GM18498 (cell line): Measurements from ENCODE around the gene CGNL1.
A peak's percentile ranks its signal among the peaks of the same experiment; 100 is the strongest.

Experiments
- ATAC-seq: cut with Tn5 transposase; IDR thresholded peaks from one replicate; pipeline ENCODE4 v1.9.1; 2021; ENCODE audit warnings: mild to moderate bottlenecking, moderate library complexity; ENCODE audit not compliant: unreplicated experiment

CGNL1 gene, protein sequence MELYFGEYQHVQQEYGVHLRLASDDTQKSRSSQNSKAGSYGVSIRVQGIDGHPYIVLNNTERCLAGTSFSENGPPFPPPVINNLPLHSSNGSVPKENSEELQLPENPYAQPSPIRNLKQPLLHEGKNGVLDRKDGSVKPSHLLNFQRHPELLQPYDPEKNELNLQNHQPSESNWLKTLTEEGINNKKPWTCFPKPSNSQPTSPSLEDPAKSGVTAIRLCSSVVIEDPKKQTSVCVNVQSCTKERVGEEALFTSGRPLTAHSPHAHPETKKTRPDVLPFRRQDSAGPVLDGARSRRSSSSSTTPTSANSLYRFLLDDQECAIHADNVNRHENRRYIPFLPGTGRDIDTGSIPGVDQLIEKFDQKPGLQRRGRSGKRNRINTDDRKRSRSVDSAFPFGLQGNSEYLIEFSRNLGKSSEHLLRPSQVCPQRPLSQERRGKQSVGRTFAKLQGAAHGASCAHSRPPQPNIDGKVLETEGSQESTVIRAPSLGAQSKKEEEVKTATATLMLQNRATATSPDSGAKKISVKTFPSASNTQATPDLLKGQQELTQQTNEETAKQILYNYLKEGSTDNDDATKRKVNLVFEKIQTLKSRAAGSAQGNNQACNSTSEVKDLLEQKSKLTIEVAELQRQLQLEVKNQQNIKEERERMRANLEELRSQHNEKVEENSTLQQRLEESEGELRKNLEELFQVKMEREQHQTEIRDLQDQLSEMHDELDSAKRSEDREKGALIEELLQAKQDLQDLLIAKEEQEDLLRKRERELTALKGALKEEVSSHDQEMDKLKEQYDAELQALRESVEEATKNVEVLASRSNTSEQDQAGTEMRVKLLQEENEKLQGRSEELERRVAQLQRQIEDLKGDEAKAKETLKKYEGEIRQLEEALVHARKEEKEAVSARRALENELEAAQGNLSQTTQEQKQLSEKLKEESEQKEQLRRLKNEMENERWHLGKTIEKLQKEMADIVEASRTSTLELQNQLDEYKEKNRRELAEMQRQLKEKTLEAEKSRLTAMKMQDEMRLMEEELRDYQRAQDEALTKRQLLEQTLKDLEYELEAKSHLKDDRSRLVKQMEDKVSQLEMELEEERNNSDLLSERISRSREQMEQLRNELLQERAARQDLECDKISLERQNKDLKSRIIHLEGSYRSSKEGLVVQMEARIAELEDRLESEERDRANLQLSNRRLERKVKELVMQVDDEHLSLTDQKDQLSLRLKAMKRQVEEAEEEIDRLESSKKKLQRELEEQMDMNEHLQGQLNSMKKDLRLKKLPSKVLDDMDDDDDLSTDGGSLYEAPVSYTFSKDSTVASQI

DNA sequence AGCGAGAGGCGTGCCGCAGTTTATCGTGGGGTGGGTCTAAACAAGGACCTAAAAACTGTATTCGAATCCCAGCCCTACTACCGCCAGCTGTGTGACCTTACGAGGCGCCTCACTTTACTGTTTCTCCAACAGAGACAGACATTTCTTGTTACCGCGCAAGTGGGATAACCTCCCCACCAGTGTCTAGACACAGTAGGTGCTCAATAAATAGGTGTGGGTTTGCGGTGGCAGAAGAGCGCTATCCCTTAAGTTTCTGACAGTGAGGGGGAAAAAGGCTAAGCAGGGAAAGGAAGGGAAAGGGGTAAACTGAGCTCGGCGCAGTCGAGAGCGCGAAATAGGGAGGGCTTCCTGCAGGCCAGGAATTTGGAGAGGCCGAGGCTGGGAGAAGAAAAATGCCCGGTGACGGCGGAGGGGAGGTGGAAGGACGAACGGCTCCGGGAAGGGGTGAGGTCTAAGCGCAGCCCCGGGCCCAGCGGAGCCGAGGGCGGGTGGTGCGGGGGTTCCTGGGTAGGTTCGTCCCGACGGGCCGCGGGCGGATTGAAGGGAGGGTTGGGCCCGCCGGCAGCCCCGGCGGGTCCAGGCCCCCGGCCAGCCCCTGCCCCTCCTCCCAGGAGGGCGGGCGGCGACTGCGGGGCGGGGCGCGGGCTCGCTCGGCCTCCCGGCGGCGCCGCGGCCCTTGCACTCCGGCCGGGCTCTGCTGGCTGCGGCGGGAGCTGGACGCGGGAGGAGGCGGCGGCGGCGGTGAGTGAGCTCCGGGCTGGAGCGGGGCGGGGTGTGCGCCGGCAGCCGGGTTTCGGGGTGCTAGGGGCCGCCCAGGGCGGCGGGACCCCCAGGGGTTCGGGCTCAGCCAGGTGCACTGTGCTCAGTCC is at the start of gene CGNL1:
Gene CGNL1, plus strand, starts transcription at position 679 of the 869 bp plus-strand sequence. CDS start 61,495 bp downstream, outside the sequence.
- no peak for ATAC-seq

DNA sequence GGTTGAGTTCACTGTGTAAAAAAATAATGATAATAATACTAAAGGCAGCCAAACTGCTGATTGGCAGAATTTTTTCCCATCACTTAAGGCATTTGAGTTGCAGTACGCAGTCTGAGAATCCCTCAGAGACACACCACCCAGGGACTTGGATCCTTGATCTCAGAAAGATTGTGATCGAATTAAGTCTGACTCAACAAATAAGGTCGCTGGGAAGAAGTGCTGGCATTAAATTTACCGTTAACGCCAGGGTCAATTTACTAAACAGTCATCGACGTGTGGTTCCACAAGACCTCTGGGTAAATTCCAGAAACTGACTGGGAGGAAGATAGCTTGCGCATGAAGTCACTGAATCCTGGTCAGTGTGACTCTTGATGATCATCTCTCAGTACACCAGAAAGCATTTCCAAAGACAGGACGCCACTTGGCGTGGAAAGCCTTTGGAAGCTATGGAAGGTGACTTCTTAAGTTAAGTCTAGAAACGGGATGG is 48.3 kb upstream of the CGNL1 start:
- no peak for ATAC-seq

DNA sequence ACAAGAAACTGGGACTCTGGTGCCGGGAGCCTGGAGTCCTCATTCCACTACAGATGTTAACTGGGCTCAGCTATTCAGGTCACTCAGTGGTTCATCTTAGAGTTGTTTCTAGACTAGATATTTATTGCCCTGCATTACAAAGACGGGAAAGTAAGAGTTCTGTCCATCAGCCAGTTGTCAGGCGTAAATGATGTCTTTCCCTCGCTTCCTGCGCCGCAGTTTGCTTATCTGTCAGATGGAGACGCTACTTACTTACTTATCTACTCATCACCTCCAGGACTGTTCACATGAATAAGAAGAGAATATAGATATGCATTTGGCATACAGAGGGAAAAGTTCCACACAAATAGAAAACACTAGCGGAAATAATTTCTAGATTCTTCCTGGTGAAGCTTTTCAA is 47.8 kb upstream of the CGNL1 start:
- no peak for ATAC-seq

DNA sequence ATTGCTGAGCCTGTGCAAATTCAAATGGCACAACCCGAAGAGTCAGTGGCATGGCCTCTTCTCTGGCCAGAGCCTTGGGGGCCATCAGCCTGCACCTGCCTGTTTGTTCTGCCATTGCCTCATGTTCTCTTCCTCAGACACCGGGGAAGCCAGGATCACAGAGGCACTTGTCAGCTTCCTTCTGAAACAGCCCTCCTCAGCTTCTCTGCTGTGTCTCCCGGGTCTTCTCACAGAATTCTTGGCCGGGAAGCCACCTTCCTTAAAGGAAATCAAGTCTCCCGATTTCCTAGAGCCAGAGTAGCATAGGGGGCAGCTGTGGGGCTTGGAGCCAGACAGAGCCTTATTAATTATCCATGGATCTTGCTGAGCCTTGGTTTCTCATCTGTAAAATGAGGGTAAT is 47.4 kb upstream of the CGNL1 start:
- ATAC-seq = no peak

DNA sequence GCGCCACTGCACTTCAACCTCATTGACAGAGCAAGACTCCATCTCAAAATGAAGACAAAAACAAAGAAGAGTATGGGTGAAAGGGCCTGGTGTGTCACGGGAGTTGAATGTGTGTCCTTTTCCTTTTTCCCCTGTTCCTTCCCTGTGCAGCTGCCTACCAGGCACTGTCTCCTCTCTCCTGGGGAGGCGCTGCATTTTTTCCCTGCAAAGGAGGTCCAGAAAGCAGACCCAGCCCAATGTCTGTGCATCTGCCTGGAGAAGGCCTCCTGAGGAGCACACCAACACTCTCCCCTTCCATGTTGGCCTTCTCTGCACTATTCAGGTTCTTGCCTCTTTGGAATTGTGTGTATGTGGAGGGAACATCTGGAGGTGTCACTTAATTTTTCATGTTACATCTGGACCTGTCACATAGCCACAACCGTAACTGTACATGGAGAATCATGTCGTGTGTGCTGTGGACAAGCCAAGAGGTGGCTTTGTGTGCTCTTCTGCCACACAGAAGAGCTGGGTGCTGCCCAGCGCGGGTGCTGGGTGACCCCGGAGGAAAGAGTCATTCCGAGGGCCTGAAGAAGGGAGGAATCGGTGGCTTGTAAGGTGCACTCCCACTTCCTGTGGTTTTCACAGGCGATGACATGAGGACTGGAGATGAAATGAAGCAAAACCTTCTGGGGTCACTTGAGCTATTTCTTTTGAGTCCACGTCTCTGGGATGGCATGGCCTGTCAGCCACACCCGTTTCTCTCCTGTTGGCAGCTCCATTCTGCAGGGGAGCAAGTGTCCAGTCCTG is 46.5 kb upstream of the CGNL1 start:
- no peak for ATAC-seq

DNA sequence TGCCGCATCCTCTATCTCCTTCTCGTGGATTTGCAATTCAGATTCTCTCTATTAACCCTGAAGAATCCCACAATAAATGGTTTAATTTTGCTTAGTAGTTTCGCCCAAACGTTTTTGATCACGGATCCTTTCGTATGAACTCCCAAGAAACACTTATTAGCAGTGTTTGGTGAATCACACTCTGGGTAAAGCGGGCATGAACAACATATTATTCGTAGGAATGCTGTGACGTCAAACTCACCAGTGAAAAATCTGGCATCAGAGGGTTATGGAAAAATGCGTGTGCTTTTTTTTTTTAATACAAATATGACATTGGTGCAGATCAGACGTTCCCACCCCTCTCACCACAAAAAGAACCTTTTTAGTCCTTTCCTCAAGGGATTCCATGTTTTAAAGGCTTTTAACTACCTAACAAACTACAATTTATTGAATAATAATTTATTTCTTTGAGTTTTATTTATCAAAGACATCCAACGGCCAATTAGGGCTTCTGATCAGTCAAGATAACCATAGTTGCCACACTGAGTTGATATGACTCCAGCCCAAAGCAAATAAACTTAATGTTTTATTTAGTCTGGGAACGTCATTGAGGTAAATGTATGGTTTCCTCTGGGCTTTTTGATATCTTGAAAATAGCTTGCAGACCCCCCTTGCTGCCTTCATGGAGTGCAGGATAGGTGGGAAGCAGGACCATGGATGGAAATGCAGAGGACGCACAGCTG is 45.5 kb upstream of the CGNL1 start:
- no peak for ATAC-seq

DNA sequence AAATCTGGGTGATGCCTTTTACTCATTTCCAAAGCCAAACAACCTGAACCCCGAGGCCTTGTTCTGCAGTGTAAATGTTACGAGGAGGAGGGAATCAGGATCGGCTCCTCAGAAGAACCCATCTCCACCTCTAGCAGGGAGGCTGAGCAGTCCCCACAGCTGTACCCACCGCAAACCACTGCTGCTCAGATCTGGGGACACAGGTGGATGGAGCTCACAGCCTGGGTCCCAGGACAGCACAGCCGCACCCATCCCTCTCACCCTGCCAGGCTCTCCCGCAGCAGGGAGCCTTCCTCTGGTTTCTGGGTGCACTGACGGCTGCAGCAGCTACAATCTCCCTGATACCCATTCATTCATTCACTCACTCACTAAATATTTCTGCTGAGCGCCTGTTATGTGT is 44.0 kb upstream of the CGNL1 start:
- ATAC-seq = no peak

DNA sequence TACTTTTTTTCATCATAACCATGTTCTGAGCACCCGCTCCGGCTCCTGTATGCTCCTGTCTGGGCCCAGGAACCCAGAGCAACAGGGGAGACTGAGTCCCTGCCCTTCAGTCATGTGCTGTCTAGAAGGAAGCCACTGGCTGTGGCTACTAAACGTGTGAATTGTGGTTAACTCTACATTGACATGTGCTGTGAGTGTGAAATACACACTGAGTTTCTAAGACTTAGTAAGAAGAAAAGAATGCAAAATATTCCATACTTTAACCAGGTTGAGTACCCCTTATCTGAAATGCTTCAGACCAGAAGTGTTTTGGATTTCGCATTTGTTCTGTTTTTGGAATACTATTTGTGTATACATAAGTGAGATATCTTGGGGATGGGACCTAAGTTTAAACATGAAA is 42.8 kb upstream of the CGNL1 start:
- ATAC-seq = no peak

DNA sequence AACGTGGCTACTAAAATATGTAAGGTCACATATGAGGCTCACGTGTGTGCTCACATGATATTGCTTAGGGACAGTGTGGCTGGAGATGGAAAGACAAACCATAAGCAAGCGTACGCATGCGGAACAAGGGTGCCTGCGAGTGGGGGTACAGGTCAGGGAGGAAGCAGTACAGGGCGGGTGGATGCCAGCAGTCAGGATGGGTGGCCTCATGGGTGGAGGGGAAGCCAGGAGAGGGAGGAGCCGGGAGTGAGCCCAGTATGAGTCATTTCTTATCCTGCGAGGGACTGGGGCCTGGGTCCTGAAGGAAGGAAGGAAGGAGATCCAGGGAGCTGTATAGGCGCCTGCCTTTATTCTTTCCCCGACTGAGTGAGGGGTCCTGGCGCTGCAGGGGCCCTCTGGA is 42.0 kb upstream of the CGNL1 start:
- ATAC-seq = no peak

DNA sequence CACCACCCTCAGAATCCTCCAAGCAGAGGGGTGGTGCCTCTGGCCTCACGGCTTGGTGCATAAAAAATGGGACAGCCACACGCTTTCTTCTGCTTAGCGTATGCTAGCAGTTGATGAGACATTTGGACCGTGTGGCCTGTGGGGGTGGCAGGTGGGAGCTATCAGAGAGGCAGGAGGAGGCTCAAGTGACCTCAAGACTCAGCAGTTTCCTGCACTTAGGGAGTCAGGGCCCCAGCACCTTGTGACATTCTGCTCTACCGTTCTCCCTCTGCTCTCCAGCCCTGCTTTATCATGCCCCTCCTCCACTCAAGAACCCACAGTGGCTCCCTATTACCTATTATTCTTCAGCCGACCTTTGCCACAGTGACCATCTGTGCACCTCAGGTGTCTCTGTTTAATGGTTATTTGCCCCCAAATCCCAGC is 41.0 kb upstream of the CGNL1 start:
- ATAC-seq = no peak

DNA sequence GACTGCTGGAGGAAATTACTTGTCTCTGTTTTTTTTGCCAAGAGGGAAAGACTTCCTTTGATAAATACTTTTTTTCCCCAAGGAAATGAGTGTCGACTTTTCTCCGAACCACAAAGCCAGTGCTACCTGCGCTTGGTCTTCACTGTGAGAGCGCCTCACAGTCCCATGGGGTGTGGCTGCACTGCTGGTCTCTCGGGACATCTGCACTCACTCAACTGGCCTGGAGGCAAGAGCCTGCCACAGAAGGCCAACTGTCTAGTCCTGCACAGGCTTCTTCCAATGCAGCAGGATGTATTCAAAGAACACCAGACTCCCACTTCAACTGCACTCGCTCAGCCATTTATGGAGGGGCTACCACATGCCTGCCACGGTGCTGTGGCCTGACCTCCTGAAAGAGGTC is 40.6 kb upstream of the CGNL1 start:
- no peak for ATAC-seq

DNA sequence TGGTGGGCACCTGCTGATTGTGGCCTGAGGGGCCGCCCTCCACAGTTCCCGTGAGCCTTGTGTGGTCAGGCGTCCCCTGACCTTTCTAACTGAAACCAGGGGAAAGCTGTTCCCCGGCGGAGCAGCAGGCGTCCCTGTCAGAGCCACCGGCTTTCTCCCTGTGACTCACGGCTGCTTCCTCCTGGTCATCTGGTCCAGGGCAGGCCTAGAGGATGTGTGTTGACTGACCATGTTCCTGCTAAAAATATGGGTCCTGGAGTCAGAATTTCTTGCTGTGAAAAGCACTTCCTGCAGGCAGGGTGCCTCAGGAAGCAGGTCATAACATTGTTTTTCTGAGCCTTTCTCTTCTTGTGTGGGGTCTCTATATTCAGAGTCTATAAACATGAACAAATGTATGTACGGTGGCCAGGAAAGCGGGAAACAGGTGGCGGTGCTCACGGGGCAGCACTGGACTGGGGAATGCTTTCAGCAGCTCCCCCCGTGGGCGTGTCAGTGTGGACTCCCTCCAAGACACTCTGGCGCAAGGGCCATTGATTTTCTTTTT is 38.4 kb upstream of the CGNL1 start:
- no peak for ATAC-seq

DNA sequence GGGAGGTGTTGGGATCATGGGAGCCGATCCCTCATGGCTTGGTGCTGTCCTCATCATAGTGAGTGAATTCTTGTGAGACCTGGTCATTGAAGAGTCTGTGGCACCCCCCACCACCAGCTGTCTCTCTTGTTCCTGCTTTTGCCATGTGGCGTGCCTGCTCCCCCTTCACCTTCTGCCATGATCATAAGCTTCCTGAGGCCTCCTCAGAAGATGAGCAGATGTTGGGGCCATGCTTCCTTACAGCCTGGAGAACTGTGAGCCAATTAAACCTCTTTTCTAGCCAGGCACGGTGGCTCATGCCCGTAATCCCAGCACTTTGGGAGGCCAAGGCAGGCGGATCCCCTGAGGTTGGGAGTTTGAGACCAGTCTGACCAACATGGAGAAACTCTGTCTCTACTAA is 37.0 kb upstream of the CGNL1 start:
- ATAC-seq = no peak

DNA sequence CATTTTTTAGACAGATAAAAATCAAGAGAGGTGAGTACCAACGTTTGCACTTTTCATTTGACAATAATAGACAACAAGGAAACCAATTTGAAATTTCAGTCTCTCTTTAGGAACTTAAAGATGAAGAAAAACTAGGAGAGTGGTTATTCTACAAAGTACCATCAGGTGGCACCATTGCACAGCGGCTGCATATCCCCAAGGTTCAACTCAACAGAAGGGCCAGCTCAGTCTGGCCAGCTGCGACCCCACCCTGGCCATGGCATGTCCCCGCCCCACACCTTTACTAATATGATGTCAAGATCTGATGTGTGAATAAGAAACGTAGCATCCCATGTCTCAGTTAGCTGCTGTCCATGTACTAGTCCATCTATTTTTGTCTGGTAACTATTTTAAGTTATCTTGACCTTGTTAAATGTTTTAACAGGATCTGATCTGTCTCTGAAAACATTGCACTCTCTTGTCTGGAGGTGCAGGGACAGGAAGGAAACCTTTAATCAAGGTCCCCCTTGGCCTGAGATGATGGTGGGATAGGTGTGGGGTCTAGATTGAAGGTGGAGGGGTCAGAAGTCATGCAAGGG is 35.5 kb upstream of the CGNL1 start:
- ATAC-seq = peak; percentile 50

DNA sequence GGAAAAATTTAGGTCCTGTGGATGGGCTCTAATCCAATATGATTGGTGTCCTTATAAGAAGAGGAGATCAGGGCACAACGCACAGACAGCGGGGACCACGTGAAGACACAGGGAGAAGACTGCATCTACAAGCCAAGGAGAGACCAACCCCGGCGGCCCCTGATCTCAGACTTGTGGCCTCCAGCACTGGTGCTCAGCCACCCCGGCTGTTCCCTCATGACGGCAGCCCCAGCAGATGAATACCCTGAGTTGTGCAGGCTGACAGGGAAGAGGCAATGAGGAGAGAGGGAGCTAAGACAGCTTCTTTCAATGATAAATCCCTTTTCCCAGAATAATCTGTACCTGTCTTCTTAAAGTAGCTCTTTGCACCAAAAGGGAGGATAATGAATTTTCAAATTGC is 33.3 kb upstream of the CGNL1 start:
- ATAC-seq = no peak

DNA sequence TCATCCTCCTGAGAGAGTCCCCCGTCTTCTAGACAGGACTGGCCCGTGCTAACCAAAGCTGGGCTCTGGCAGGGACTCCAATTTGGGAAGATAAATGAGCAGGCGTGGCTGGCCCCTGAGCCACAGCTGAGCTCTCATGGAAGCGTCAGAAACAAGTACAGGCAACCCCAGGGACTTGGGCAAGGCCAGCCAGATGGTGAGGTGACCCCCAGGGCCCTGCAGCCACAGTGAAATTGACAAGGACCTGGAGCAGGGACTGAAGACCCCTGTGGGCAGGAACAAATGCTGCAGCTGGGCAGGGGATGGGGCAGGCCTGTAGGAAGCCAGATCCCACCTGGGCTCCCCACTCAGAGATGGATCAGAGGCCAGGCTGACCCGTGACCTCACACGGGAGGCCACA is 32.8 kb upstream of the CGNL1 start:
- no peak for ATAC-seq

DNA sequence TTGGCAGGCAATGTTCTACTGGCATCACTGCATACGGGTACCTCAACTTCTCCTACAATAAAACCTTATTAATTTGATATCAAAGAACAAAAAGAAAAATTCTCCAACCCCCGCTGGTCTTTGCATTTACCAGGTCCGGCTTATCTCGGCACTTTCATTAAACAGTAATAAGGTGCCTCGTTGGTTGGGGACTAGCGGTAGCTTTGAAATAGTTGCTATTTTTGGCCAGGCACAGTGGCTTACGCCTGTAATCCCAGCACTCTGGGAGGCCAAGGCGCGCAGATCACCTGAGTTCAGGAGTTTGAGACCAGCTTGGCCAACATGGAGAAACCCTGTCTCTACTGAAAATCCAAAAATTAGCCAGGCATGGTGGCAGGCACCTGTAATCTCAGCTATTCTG is 32.0 kb upstream of the CGNL1 start:
- no peak for ATAC-seq

DNA sequence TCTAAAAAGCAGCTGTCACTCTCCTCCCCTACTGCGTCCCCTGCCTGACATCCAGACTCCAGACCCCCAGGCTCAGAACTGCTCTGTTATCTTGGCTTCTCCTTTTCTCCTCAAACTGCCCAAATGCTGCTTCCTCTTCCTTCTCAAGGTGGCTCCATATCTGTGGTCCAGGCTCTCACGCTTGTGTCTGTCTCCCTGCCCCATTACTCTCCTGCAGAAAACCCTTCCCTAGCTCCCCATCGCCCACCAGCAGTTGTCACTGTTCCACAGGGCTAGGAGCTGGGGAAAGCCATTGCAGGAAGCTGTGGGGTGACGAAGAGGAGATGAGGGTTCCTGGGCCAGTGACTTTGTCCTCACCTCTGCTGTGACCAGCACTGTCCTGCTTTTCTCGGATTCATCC is 30.7 kb upstream of the CGNL1 start:
- no peak for ATAC-seq
